Smooth muscle cell (in vitro differentiated cells): ENCODE data around the gene UNC5CL. TPM values are rescaled to one million over a fixed set of nuclear protein-coding genes. Genes with fewer than 3 reads are reported as not detected.

Experiments used
- DNase-seq: peaks from one replicate; lab custom pipeline; 2025; ENCODE audit not compliant: unreplicated experiment; lab: John Stamatoyannopoulos, UW
- H2AFZ ChIP-seq: fragments of 200-600 bp; sonication (generic); 2 replicates; pipeline ENCODE4 v1.6.0; 2016; ENCODE audit warnings: antibody characterized with exemption, low read depth, mild to moderate bottlenecking
- H3F3A ChIP-seq: fragments of 200-600 bp; sonication (generic); 2 replicates; pipeline ENCODE4 v1.6.0; 2017; ENCODE audit warnings: antibody characterized with exemption, low read depth
- H3K27ac ChIP-seq: fragments of 200-600 bp; sonication (generic); 2 replicates; pipeline ENCODE4 v1.5.1; 2016; ENCODE audit warnings: low read depth, mild to moderate bottlenecking
- H3K27me3 ChIP-seq: fragments of 200-600 bp; sonication (generic); 2 replicates; pipeline ENCODE4 v1.6.1; 2016; ENCODE audit warnings: low read depth, mild to moderate bottlenecking
- H3K36me3 ChIP-seq: fragments of 200-600 bp; sonication (generic); 2 replicates; pipeline ENCODE4 v1.5.1; 2016; ENCODE audit warnings: low read depth
- H3K4me1 ChIP-seq: fragments of 200-600 bp; sonication (generic); 2 replicates; pipeline ENCODE4 v1.5.1; 2016; ENCODE audit warnings: low read depth
- H3K4me2 ChIP-seq: fragments of 200-600 bp; sonication (generic); 2 replicates; pipeline ENCODE4 v1.6.0; 2016; ENCODE audit warnings: mild to moderate bottlenecking
- H3K4me3 ChIP-seq: fragments of 200-600 bp; sonication (generic); 2 replicates; pipeline ENCODE4 v1.5.1; 2016; ENCODE audit warnings: mild to moderate bottlenecking
- H3K79me2 ChIP-seq: fragments of 200-600 bp; sonication (generic); 2 replicates; pipeline ENCODE4 v1.6.0; 2016; ENCODE audit warnings: low read depth, mild to moderate bottlenecking
- H3K9ac ChIP-seq: fragments of 200-600 bp; sonication (generic); 2 replicates; pipeline ENCODE4 v1.6.0; 2016; ENCODE audit warnings: low read depth
- H3K9me3 ChIP-seq: fragments of 200-600 bp; sonication (generic); replicated peaks from 2 replicates; pipeline ENCODE4 v1.5.1; 2016; ENCODE audit warnings: low read depth
- H4K20me1 ChIP-seq: fragments of 200-600 bp; sonication (generic); 2 replicates; pipeline ENCODE4 v1.6.0; 2016; ENCODE audit warnings: low read depth
- WGBS: methylation state at CpG from one replicate; pipeline ENCODE4 v1.1.7; 2016; ENCODE audit warnings: low lambda C conversion rate; 5-methylcytosine and 5-hydroxymethylcytosine counted together
- polyA plus RNA-seq: library from polyadenylated mRNA; unstranded; fragments of >200 nt; fragmentation: Nextera tagmentation; extraction: Ambion mirVana; gene quantifications from 2 replicates; pipeline ENCODE4 v1.2.1, GENCODE V29; 2016
- total RNA-seq: library from RNA; depleted of rRNA; stranded (reverse); fragments of >200 nt; gene quantifications from 2 replicates; pipeline ENCODE4 v1.2.3, GENCODE V29; 2014
- TF ChIP-seq, protein P1 (sequence below): fragments of 200-600 bp; sonication (generic); IDR thresholded peaks from 2 replicates; pipeline ENCODE4 v1.5.1; 2017; ENCODE audit warnings: borderline replicate concordance, mild to moderate bottlenecking, antibody characterized with exemption; ENCODE audit not compliant: insufficient read depth, poor library complexity, severe bottlenecking

Gene UNC5CL
- total and polyA plus RNA-seq, 2 experiments from 2014 or later, result 1.1 to 3.4 TPM

DNA sequence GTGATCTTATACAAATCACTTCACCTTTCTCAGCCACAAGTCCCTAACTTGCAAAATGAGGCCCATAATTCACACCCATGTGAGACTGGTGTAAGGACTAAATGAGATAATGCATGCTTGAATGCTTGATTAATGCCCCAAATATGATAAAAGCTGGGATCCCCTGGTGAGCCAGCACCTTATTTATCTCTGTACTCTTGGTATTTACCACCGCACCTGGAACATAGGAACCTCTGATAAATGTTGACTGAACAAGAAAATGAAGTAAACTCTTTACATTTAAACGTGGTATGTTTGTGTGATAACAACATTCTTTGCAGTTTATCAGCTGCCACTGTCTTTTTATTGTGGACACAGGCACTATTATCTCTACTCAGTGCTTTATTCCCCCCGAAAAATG lies 11.5 kb upstream of the UNC5CL start:
- Histone ChIP-seq H3K9me3 (no peaks in the 10 kb centered on the region), H3K9ac (no peak overlapping the region), H2AFZ (no peak overlapping the region), H4K20me1 (no peaks in the 10 kb centered on the region), H3K4me2 (no peak overlapping the region), H3F3A (peaks cover 3% of the 10 kb centered on the region), H3K27me3 (no peaks in the 10 kb centered on the region), H3K36me3 (no peaks in the 10 kb centered on the region), H3K79me2 (no peaks in the 10 kb centered on the region), H3K27ac (no peak overlapping the region), H3K4me3 (no peak overlapping the region), H3K4me1 (peaks cover 10% of the 10 kb centered on the region)
- DNase-seq, result no peak
- TF ChIP-seq, protein P1, sequence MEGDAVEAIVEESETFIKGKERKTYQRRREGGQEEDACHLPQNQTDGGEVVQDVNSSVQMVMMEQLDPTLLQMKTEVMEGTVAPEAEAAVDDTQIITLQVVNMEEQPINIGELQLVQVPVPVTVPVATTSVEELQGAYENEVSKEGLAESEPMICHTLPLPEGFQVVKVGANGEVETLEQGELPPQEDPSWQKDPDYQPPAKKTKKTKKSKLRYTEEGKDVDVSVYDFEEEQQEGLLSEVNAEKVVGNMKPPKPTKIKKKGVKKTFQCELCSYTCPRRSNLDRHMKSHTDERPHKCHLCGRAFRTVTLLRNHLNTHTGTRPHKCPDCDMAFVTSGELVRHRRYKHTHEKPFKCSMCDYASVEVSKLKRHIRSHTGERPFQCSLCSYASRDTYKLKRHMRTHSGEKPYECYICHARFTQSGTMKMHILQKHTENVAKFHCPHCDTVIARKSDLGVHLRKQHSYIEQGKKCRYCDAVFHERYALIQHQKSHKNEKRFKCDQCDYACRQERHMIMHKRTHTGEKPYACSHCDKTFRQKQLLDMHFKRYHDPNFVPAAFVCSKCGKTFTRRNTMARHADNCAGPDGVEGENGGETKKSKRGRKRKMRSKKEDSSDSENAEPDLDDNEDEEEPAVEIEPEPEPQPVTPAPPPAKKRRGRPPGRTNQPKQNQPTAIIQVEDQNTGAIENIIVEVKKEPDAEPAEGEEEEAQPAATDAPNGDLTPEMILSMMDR, result no peak
- WGBS, result 54% methylated on average over 3 of the region's 3 CpGs

DNA sequence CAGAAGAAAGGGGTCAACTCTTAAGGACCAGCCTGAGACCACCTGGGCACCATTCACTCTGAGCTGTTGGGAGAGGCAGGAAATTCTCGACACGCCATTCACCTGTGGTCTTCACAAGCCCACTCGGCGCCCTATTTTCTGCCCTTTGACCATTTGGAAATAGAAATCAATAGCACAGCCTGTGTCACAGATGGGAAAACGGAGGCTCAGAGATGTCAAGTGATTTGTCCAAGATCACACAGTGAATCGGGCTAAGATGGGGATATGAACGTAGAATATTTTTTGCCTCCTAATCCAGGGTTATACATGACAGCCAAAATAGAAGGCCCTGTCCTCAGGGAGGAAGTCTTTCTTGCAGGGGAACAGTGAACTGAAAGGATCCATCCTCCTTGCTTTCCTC lies 10.9 kb upstream of the UNC5CL start:
- WGBS, result 85% methylated on average over 7 of the region's 7 CpGs
- no peak overlapping the region for H3K4me3 ChIP-seq
- DNase-seq, result no peak
- no peaks in the 10 kb centered on the region for H4K20me1 ChIP-seq
- TF ChIP-seq, protein P1, result no peak
- H3K9ac ChIP-seq, result no peak overlapping the region
- no peaks in the 10 kb centered on the region for H3K36me3 ChIP-seq
- no peaks in the 10 kb centered on the region for H3K27me3 ChIP-seq
- no peak overlapping the region for H3K27ac ChIP-seq
- peak overlapping the region; percentile 41 for H3K4me2 ChIP-seq
- H3K79me2 ChIP-seq, result no peaks in the 10 kb centered on the region
- H2AFZ ChIP-seq, result no peak overlapping the region
- H3K9me3 ChIP-seq, result no peaks in the 10 kb centered on the region
- peaks cover 10% of the 10 kb centered on the region for H3K4me1 ChIP-seq
- peaks cover 3% of the 10 kb centered on the region for H3F3A ChIP-seq

DNA sequence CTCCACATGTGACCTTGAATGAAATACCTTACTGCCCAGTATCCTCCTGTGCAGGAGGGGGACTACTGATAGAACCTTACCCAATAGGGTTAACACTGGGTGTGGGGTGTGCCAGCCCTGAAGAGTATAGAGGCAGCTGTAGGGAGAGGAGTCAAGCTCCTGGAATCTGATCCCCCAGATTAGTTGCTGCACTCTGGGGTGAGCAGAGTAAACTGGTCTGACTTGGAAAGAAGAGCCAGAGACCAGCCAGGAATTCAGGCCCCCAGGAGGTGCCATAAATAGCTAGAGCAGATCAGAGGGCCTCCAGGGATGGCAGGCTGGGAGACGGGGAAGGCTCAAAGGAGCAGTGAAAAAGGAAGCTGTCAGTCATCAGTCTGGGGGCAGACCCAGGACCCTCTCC lies 10.5 kb upstream of the UNC5CL start:
- DNase-seq, result no peak
- Histone ChIP-seq H3K79me2 (no peaks in the 10 kb centered on the region), H2AFZ (no peak overlapping the region), H3K27ac (no peak overlapping the region), H3K4me3 (no peak overlapping the region), H3F3A (peaks cover 3% of the 10 kb centered on the region), H3K4me2 (peak overlapping the region; percentile 41), H3K36me3 (no peaks in the 10 kb centered on the region), H3K9ac (no peak overlapping the region), H3K27me3 (no peaks in the 10 kb centered on the region), H3K9me3 (no peaks in the 10 kb centered on the region), H4K20me1 (no peaks in the 10 kb centered on the region), H3K4me1 (peaks cover 10% of the 10 kb centered on the region)
- TF ChIP-seq, protein P1, result no peak
- 31% methylated on average over 1 of the region's 1 CpG for WGBS
